HEK293 (cell line): Measurements from ENCODE around the gene MTPN.

Source experiments
- MEIS1 ChIP-seq: sonication (generic); formaldehyde crosslinking; IDR thresholded peaks from 2 replicates; pipeline ENCODE4 v1.8.1; 2022; ENCODE audit warnings: missing genetic modification reagents, mild to moderate bottlenecking, borderline replicate concordance
- ZBTB7A ChIP-seq: fragments of 450-650 bp; formaldehyde crosslinking; IDR thresholded peaks from 2 replicates; pipeline ENCODE4 v1.5.1; 2016; ENCODE audit warnings: low read depth, missing biosample characterization, missing genetic modification characterization
- TF ChIP-seq, protein P1 (sequence below): fragments of 450-650 bp; formaldehyde crosslinking; IDR thresholded peaks from 2 replicates; pipeline ENCODE4 v1.5.1; 2016; ENCODE audit warnings: missing biosample characterization, missing genetic modification characterization

DNA sequence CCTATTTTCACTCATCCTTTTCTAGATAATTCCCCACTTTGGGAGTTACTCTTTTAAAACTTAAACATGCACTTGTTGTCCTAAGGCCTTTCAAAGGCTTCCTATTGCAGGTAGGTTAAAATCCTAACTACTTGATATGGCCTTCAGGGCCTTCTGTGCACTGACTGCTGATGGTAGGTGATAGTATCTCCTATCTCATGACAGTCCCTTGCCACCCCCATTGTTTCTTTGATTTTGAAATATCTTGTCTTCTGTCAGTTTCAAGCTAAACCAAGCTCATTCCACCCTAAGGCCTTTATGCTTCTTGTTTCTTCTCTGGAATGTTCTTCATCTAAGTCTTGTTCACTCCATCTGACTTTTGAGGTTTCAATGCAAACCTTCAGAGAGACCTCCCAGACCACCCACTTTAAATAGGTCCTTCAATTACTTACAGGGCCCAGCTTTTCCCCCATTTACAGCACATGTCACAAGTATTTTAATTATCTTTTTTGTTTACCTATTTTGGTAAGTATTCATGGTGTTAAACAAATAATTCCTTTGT lies 2.4 kb upstream of the MTPN start:
- TF ChIP-seq, protein P1, sequence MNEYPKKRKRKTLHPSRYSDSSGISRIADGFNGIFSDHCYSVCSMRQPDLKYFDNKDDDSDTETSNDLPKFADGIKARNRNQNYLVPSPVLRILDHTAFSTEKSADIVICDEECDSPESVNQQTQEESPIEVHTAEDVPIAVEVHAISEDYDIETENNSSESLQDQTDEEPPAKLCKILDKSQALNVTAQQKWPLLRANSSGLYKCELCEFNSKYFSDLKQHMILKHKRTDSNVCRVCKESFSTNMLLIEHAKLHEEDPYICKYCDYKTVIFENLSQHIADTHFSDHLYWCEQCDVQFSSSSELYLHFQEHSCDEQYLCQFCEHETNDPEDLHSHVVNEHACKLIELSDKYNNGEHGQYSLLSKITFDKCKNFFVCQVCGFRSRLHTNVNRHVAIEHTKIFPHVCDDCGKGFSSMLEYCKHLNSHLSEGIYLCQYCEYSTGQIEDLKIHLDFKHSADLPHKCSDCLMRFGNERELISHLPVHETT: no peak
- no peak for TF ChIP-seq ZBTB7A (tag by site-specific recombination)
- no peak for TF ChIP-seq MEIS1
